ENCODE results near the gene POMC.

GRCh38 chr2:25151718-25152117 lies 16.7 kb downstream of the POMC start:
- TF ChIP-seq POLR2A (IDR thresholded peaks at IDR 0.05) (no peak), EP300 (IDR thresholded peaks at IDR 0.05) (no peak), POLR2AphosphoS5 (IDR thresholded peaks at IDR 0.05) (no peak)
- TF ChIP-seq, protein P1, sequence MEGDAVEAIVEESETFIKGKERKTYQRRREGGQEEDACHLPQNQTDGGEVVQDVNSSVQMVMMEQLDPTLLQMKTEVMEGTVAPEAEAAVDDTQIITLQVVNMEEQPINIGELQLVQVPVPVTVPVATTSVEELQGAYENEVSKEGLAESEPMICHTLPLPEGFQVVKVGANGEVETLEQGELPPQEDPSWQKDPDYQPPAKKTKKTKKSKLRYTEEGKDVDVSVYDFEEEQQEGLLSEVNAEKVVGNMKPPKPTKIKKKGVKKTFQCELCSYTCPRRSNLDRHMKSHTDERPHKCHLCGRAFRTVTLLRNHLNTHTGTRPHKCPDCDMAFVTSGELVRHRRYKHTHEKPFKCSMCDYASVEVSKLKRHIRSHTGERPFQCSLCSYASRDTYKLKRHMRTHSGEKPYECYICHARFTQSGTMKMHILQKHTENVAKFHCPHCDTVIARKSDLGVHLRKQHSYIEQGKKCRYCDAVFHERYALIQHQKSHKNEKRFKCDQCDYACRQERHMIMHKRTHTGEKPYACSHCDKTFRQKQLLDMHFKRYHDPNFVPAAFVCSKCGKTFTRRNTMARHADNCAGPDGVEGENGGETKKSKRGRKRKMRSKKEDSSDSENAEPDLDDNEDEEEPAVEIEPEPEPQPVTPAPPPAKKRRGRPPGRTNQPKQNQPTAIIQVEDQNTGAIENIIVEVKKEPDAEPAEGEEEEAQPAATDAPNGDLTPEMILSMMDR (IDR thresholded peaks at IDR 0.05): no peak
